ENCODE data around the gene NECAB2. TPM values are rescaled to one million over a fixed set of nuclear protein-coding genes. Genes with fewer than 3 reads are reported as not detected.
A peak's percentile ranks its signal among the peaks of the same experiment; 100 is the strongest.

The NECAB2 gene
- total RNA-seq, 2 experiments from 2014 or later, result not detected

- peak within 1 kb of the TSS; percentile 83 for H3K4me3 Mint-ChIP-seq
- POLR2A ChIA-PET, result no interaction called here
- peaks cover 9% of the 10 kb centered on the region for H3K27me3 Mint-ChIP-seq
- no peaks in the 10 kb centered on the region for H3K9me3 Mint-ChIP-seq
- ATAC-seq (ENCODE audit: low read depth), result peak; percentile 86
- H3K4me1 Mint-ChIP-seq, result peaks cover 8% of the 10 kb centered on the region
- no peaks in the 10 kb centered on the region for H3K36me3 Mint-ChIP-seq
- no peak within 1 kb of the TSS for H3K27ac Mint-ChIP-seq
- peak; percentile 72 for DNase-seq
These were observed 14.9 kb upstream of the NECAB2 start, which contains the start of gene OSGIN1 for GRCh38 chr16:83952940-83953795. Gene OSGIN1 (plus strand): TSS chr16:83953240. CDS start chr16:83957672, 4,432 bp downstream.

- H3K4me3 Mint-ChIP-seq, result peak overlapping the region; percentile 67
- peaks cover 9% of the 10 kb centered on the region for H3K27me3 Mint-ChIP-seq
- no peaks in the 10 kb centered on the region for H3K36me3 Mint-ChIP-seq
- H3K4me1 Mint-ChIP-seq, result peaks cover 8% of the 10 kb centered on the region
- POLR2A ChIA-PET, result interaction anchor here (0.9 kb wide), 1 partner anchor 233 kb away, joined by 3 read pairs; the partner anchor contains the start of gene TAF1C
- DNase-seq (no peak), ATAC-seq (ENCODE audit: low read depth) (peak; percentile 59)
- no peak overlapping the region for H3K27ac Mint-ChIP-seq
- H3K9me3 Mint-ChIP-seq, result no peaks in the 10 kb centered on the region
These were observed 14.1 kb upstream of the NECAB2 start for GRCh38 chr16:83953796-83954576.

GRCh38 chr16:83954577-83955016 lies 13.4 kb upstream of the NECAB2 start:
- Mint-ChIP-seq H3K4me3 (peak overlapping the region; percentile 9), H3K27ac (no peak overlapping the region), H3K36me3 (no peaks in the 10 kb centered on the region), H3K9me3 (no peaks in the 10 kb centered on the region), H3K4me1 (peaks cover 8% of the 10 kb centered on the region), H3K27me3 (peaks cover 9% of the 10 kb centered on the region)
- POLR2A ChIA-PET, result interaction anchor here (0.9 kb wide), 1 partner anchor 232 kb away, joined by 3 read pairs; the partner anchor contains the start of gene TAF1C
- no peak for ATAC-seq (ENCODE audit: low read depth)
- DNase-seq, result no peak

DNA sequence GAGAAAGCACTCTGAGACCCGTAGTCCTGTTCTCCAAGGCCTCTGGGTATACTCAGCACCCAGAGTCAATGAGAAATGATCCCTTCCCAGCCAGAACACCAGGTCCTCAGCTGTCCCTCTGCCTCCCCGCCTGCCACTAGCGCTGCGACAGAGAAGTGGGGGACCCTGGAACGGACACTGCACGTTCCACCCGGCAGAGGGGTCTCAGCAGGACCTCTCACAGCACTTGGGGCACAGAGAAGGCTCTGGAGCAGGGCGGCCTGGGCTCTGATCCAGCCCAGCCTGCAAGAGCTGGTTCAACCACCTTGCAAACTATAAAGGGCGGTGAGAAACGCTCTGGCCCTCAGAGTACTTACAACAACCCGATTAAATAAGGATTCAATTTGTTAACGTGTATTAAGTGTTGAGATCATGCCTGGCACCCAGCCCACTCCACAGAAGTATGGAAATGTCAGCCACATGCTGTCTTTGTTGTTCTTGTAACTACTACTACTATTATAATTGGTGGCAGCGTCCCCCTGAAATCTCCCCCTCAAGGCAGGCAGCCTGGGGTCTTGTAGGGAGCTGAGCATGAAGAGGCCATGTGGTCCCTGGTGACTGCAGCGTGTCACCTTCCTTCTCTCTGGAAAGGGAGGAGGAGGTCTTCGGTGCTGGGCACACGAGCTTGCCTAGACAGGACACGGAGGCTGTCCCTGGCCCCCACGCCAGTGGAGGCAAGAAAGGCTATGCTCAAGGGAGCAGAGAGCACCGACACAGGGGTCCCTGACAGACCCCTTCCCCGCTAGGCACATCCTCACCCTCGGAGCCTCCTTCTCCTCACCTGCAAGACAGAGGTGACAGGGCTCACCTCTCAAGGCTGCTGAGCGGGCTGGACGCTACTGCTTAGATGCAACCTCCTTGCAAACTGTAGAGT lies 12.6 kb upstream of the NECAB2 start:
- DNase-seq, result no peak
- H3K27ac Mint-ChIP-seq, result no peak overlapping the region
- H3K4me1 Mint-ChIP-seq, result peaks cover 8% of the 10 kb centered on the region
- POLR2A ChIA-PET, result no interaction called here
- no peaks in the 10 kb centered on the region for H3K9me3 Mint-ChIP-seq
- H3K4me3 Mint-ChIP-seq, result no peak overlapping the region
- no peak for ATAC-seq (ENCODE audit: low read depth)
- no peaks in the 10 kb centered on the region for H3K36me3 Mint-ChIP-seq
- peaks cover 9% of the 10 kb centered on the region for H3K27me3 Mint-ChIP-seq

DNA sequence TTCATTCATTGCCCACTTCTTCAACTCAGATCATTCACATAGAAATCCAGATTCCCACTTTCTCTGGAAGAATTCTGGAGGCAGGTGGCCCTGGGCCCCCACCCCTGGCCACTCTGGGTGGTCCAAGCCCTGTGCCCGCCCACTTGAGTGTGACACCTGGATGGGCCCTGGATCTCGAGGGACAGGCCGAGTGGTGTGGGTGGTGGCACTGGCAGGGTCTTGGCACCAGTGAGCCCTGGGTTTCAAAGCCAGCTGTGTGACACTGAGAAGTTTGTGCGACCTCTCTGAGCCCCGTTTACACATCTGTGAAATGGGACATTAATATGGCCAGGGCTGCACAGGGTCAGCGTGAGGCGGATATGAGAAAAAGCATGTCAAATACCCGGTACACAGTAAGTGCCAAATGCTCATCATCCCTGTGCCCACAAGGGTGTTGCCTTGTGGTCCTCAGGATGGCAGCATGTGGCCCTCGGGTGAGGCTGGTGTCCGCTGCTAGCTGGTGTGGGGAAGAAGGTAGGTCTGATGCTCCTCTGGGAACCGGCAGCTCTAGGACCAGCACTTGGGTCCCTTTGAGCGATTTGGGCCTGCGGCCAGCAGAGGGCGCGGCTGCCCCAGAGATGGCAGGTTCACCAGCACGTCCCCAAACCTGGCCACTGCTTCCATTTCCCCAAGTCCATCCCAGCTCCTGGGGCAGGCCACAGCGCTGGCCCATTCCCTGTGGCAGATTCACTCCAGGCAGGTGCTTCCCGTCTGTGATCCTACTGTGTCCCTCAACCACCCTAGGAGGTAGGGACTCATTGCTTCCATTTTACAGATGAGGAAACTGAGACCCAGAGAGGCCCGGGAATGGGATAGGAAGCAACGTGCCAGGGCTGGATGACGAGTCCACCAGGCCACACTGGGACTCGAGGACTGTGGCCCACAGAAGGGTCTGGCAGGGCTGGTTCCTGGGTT lies 11.4 kb upstream of the NECAB2 start:
- peaks cover 8% of the 10 kb centered on the region for H3K4me1 Mint-ChIP-seq
- POLR2A ChIA-PET, result no interaction called here
- no peak overlapping the region for H3K4me3 Mint-ChIP-seq
- peak; percentile 86 for DNase-seq
- H3K36me3 Mint-ChIP-seq, result no peaks in the 10 kb centered on the region
- no peaks in the 10 kb centered on the region for H3K9me3 Mint-ChIP-seq
- H3K27ac Mint-ChIP-seq, result no peak overlapping the region
- H3K27me3 Mint-ChIP-seq, result peaks cover 9% of the 10 kb centered on the region
- peak; percentile 50 for ATAC-seq (ENCODE audit: low read depth)

DNA sequence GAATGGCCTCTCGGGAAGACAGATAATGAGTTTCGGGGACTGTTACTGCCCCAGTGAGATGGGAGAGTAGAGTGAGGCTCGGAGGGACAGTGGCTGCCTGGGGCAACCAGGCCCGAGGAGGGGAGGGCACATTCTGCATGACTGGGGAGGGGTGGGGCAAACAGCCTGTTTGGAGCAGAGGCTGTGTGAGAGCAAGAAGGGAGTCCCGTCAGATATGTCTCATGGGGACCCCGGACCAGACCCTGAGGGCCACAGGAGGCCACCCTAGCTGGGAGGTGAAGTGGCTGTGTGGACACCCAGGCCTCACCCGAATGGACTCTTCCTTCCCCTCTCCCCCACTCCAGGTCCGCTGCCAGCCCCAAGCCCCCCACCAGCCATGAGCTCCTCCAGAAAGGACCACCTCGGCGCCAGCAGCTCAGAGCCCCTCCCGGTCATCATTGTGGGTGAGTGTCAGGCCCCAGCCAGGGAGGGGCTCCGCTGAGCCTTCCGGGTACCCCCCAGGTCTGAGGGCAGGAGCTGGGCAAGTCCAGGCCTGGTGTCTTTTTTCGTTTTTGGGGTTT lies 10.7 kb upstream of the NECAB2 start:
- ATAC-seq (ENCODE audit: low read depth), result no peak
- H3K36me3 Mint-ChIP-seq, result no peaks in the 10 kb centered on the region
- no peaks in the 10 kb centered on the region for H3K9me3 Mint-ChIP-seq
- H3K27ac Mint-ChIP-seq, result no peak overlapping the region
- no peak for DNase-seq
- H3K4me1 Mint-ChIP-seq, result peaks cover 8% of the 10 kb centered on the region
- POLR2A ChIA-PET, result no interaction called here
- no peak overlapping the region for H3K4me3 Mint-ChIP-seq
- H3K27me3 Mint-ChIP-seq, result peaks cover 9% of the 10 kb centered on the region

- H3K27ac Mint-ChIP-seq, result no peak overlapping the region
- DNase-seq (no peak), ATAC-seq (ENCODE audit: low read depth) (no peak)
- H3K27me3 Mint-ChIP-seq, result peaks cover 9% of the 10 kb centered on the region
- POLR2A ChIA-PET, result no interaction called here
- no peak overlapping the region for H3K4me3 Mint-ChIP-seq
- peaks cover 6% of the 10 kb centered on the region for H3K4me1 Mint-ChIP-seq
- no peaks in the 10 kb centered on the region for H3K36me3 Mint-ChIP-seq
- no peaks in the 10 kb centered on the region for H3K9me3 Mint-ChIP-seq
These were observed 9.8 kb upstream of the NECAB2 start for GRCh38 chr16:83958137-83958845.

DNA sequence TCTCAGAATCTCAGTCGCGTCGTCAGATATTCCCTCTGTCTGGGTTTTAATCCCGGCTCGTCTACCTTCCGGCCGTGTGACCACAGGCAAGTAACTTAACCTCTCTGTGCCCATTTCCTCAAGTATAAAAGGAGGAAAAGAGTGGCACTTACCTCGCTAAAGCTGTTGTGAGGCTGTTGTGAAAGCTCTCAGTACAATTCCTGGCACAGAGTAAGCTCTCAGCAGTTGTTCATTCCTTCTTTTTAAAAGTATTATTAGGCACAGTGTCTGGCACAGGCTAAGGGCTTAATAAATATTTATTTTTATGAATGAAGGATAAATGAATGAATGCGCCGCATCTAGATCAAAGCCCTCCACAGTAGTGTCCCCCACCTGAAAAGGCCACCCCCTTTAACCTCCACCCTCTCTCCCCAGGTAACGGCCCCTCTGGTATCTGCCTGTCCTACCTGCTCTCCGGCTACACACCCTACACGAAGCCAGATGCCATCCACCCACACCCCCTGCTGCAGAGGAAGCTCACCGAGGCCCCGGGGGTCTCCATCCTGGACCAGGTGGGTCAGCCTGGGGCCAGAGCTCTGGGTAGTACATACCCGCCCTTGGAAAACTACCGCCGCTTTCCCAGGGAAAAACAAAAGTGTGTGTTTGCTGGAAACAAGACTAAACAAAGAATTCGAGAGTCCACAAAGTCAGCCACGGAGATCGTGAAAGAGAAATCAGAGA lies 9.0 kb upstream of the NECAB2 start:
- peaks cover 7% of the 10 kb centered on the region for H3K27me3 Mint-ChIP-seq
- H3K9me3 Mint-ChIP-seq, result no peaks in the 10 kb centered on the region
- no peak for ATAC-seq (ENCODE audit: low read depth)
- no peaks in the 10 kb centered on the region for H3K36me3 Mint-ChIP-seq
- H3K4me3 Mint-ChIP-seq, result no peak overlapping the region
- no peak for DNase-seq
- peaks cover 4% of the 10 kb centered on the region for H3K4me1 Mint-ChIP-seq
- POLR2A ChIA-PET, result no interaction called here
- H3K27ac Mint-ChIP-seq, result no peak overlapping the region

GRCh38 chr16:83959656-83960434 lies 8.2 kb upstream of the NECAB2 start:
- Mint-ChIP-seq H3K4me1 (no peaks in the 10 kb centered on the region), H3K27ac (no peak overlapping the region), H3K27me3 (no peaks in the 10 kb centered on the region), H3K9me3 (no peaks in the 10 kb centered on the region), H3K36me3 (no peaks in the 10 kb centered on the region), H3K4me3 (no peak overlapping the region)
- no peak for ATAC-seq (ENCODE audit: low read depth)
- no peak for DNase-seq
- POLR2A ChIA-PET, result no interaction called here

DNA sequence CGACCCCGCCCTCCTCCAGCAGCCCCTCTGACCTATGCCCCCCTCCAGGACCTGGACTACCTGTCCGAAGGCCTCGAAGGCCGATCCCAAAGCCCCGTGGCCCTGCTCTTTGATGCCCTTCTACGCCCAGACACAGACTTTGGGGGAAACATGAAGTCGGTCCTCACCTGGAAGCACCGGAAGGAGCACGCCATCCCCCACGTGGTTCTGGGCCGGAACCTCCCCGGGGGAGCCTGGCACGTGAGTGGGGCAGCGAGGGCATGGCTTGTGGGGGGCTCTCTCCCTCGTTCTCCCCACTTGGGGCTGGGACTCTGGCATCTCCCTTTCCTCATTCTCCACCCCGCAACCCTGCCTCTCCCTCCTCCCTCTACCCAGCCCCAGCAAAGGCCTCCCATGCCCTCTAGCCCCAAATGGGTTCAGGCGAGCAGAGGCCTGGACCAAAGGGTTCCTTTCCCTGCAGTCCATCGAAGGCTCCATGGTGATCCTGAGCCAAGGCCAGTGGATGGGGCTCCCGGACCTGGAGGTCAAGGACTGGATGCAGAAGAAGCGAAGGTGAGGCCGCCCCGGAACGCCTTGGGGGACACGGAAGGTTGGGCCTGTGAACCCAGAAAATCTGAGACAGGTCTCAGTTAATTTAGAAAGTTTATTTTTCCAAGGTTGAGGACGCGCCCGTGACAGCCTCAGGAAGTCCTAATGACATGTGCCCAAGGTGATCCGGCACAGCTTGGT lies 7.4 kb upstream of the NECAB2 start:
- no peaks in the 10 kb centered on the region for H3K9me3 Mint-ChIP-seq
- no peaks in the 10 kb centered on the region for H3K36me3 Mint-ChIP-seq
- POLR2A ChIA-PET, result no interaction called here
- no peaks in the 10 kb centered on the region for H3K27me3 Mint-ChIP-seq
- H3K27ac Mint-ChIP-seq, result no peak overlapping the region
- no peak for DNase-seq
- ATAC-seq (ENCODE audit: low read depth), result no peak
- no peak overlapping the region for H3K4me3 Mint-ChIP-seq
- no peaks in the 10 kb centered on the region for H3K4me1 Mint-ChIP-seq

Measured in activated naive CD8-positive, alpha-beta T cell treated with anti-CD3 and anti-CD28 coated beads, Interleukin-2, amount 10 ng/mL, durations not matched to agents 7 days and 5 days (primary cell).